Upper lobe of right lung (tissue), 1 donor: ENCODE data around the gene KLF16. TPM values are rescaled to one million over a fixed set of nuclear protein-coding genes. Genes with fewer than 3 reads are reported as not detected.

Experiments
- ATAC-seq: fragments of 200-7000 bp; cut with Tn5 transposase; one replicate; pipeline ENCODE4 v1.9.1; 2020; ENCODE audit warnings: mild to moderate bottlenecking, moderate library complexity
- DNase-seq: peaks from one replicate; pipeline ENCODE4 v3.0.0-alpha.2; 2020
- H3K27ac ChIP-seq: fragments of 200-600 bp; one replicate; pipeline ENCODE4 v1.8.0; 2022
- H3K27me3 ChIP-seq: fragments of 200-600 bp; one replicate; pipeline ENCODE4 v1.8.0; 2022; ENCODE audit warnings: mild to moderate bottlenecking
- H3K36me3 ChIP-seq: fragments of 200-600 bp; one replicate; pipeline ENCODE4 v1.8.0; 2022
- H3K4me1 ChIP-seq: fragments of 200-600 bp; one replicate; pipeline ENCODE4 v1.8.0; 2022
- H3K4me3 ChIP-seq: fragments of 200-600 bp; one replicate; pipeline ENCODE4 v1.8.0; 2022; ENCODE audit warnings: mild to moderate bottlenecking
- H3K9me3 ChIP-seq: fragments of 200-600 bp; one replicate; pipeline ENCODE4 v1.8.0; 2022
- CTCF ChIP-seq: fragments of 200-600 bp; IDR thresholded peaks from one replicate; pipeline ENCODE4 v1.8.0; 2022; ENCODE audit warnings: antibody characterized with exemption
- intact Hi-C: fragments of 100-400 bp; cut with DNase I; formaldehyde crosslinking; loops from one replicate; pipeline ENCODE4 v1.11.0; 2022
- total RNA-seq: library from RNA; stranded (reverse); fragmentation: NEBNext Ultra II Directional; extraction: Animal tissue kit (Norgen Biotek cat#: 25700); gene quantifications from one replicate; pipeline ENCODE4 v1.2.1, GENCODE V29; 2021
- donor health status: DM: no; HTN: yes; CAD: no; lungs with severe emphysema.

The KLF16 gene
- total RNA-seq, 1 donor from 2014 or later, result 28.0 TPM

- no peak for TF ChIP-seq CTCF
- no peaks in the 10 kb centered on the region for H3K9me3 ChIP-seq
- intact Hi-C loops, result no loop called here
- DNase-seq (no peak), ATAC-seq (no peak)
- H3K27me3 ChIP-seq, result no peaks in the 10 kb centered on the region
- no peak overlapping the region for H3K4me3 ChIP-seq
- H3K4me1 ChIP-seq, result peaks cover 10% of the 10 kb centered on the region
- no peak overlapping the region for H3K27ac ChIP-seq
- peaks cover 77% of the 10 kb centered on the region for H3K36me3 ChIP-seq
These were observed 45.7 kb downstream of the KLF16 start for GRCh38 chr19:1817553-1818179.

GRCh38 chr19:1816530-1817298 lies 46.7 kb downstream of the KLF16 start:
- H3K27me3 ChIP-seq, result no peaks in the 10 kb centered on the region
- H3K9me3 ChIP-seq, result no peaks in the 10 kb centered on the region
- no peak overlapping the region for H3K4me3 ChIP-seq
- no peak overlapping the region for H3K27ac ChIP-seq
- ATAC-seq (no peak), DNase-seq (no peak)
- TF ChIP-seq CTCF, result no peak
- intact Hi-C loops, result no loop called here
- peaks cover 67% of the 10 kb centered on the region for H3K36me3 ChIP-seq
- H3K4me1 ChIP-seq, result peaks cover 13% of the 10 kb centered on the region

- DNase-seq (no peak), ATAC-seq (no peak)
- no peak for TF ChIP-seq CTCF
- Histone ChIP-seq H3K36me3 (peaks cover 60% of the 10 kb centered on the region), H3K4me3 (no peak overlapping the region), H3K9me3 (no peaks in the 10 kb centered on the region), H3K27me3 (no peaks in the 10 kb centered on the region), H3K27ac (no peak overlapping the region), H3K4me1 (peaks cover 15% of the 10 kb centered on the region)
- intact Hi-C loops, result no loop called here
These were observed 47.5 kb downstream of the KLF16 start for GRCh38 chr19:1815605-1816529.

GRCh38 chr19:1814833-1815604 lies 48.4 kb downstream of the KLF16 start:
- peaks cover 15% of the 10 kb centered on the region for H3K4me1 ChIP-seq
- DNase-seq, result no peak
- no peaks in the 10 kb centered on the region for H3K27me3 ChIP-seq
- no peak overlapping the region for H3K27ac ChIP-seq
- no peak overlapping the region for H3K4me3 ChIP-seq
- no peak for TF ChIP-seq CTCF
- no peak for ATAC-seq
- intact Hi-C loops, result no loop called here
- no peaks in the 10 kb centered on the region for H3K9me3 ChIP-seq
- peaks cover 52% of the 10 kb centered on the region for H3K36me3 ChIP-seq

- DNase-seq, result no peak
- Histone ChIP-seq H3K4me3 (no peak overlapping the region), H3K4me1 (peaks cover 15% of the 10 kb centered on the region), H3K27ac (no peak overlapping the region), H3K27me3 (no peaks in the 10 kb centered on the region), H3K9me3 (no peaks in the 10 kb centered on the region), H3K36me3 (peaks cover 46% of the 10 kb centered on the region)
- no peak for TF ChIP-seq CTCF
- no peak for ATAC-seq
- intact Hi-C loops, result no loop called here
These were observed 49.0 kb downstream of the KLF16 start for GRCh38 chr19:1814391-1814790.
